Activated CD8-positive, alpha-beta T cell treated with anti-CD3 and anti-CD28 coated beads for 36 hours (primary cell): ENCODE results near the gene DAPL1. TPM values are rescaled to one million over a fixed set of nuclear protein-coding genes. Genes with fewer than 3 reads are reported as not detected.
A peak's percentile ranks its signal among the peaks of the same experiment; 100 is the strongest.

ENCODE experiments used
- ATAC-seq: fragments of 200-7000 bp; cut with Tn5 transposase; one replicate; pipeline ENCODE4 v1.10.0; 2021; ENCODE audit warnings: mild to moderate bottlenecking, moderate library complexity
- CTCF ChIA-PET: fragments of 350-600 bp; sonication (Branson Sonifier 250); formaldehyde crosslinking; loops from one replicate; lab custom pipeline; 2021; ENCODE audit warnings: antibody characterized with exemption; lab: Charles Lee
- POLR2A ChIA-PET: fragments of 350-600 bp; sonication (Branson Sonifier 250); formaldehyde crosslinking; loops from one replicate; lab custom pipeline; 2021; ENCODE audit warnings: antibody characterized with exemption; lab: Charles Lee
- DNase-seq: peaks from one replicate; pipeline ENCODE4 v3.0.0-alpha.2; 2020
- H3K27ac Mint-ChIP-seq: one replicate; pipeline ENCODE4 v1.8.0; 2021; ENCODE audit warnings: mild to moderate bottlenecking, mixed read lengths
- H3K27me3 Mint-ChIP-seq: one replicate; pipeline ENCODE4 v1.8.0; 2021; ENCODE audit warnings: mixed read lengths
- H3K36me3 Mint-ChIP-seq: one replicate; pipeline ENCODE4 v1.8.0; 2021; ENCODE audit warnings: low read depth, mixed read lengths
- H3K4me1 Mint-ChIP-seq: one replicate; pipeline ENCODE4 v1.8.0; 2021; ENCODE audit warnings: low read depth, mixed read lengths
- H3K4me3 Mint-ChIP-seq: one replicate; pipeline ENCODE4 v1.8.0; 2021; ENCODE audit warnings: mild to moderate bottlenecking, moderate library complexity, mixed read lengths
- H3K9me3 Mint-ChIP-seq: one replicate; pipeline ENCODE4 v1.8.0; 2021; ENCODE audit warnings: mixed read lengths
- CTCF ChIP-seq: fragments of 200-600 bp; IDR thresholded peaks from one replicate; pipeline ENCODE4 v1.8.0; 2022; ENCODE audit warnings: antibody characterized with exemption, mild to moderate bottlenecking
- intact Hi-C: fragments of 100-400 bp; cut with micrococcal nuclease; formaldehyde crosslinking; loops from one replicate; pipeline ENCODE4 v1.10.0; 2022
- total RNA-seq, 2 experiments: library from RNA; stranded (reverse); gene quantifications; one replicate each; pipeline ENCODE4 v1.2.3, GENCODE V29; 2021

Gene DAPL1
- total RNA-seq, 2 experiments from 2014 or later, result not detected

- no peak for ATAC-seq
- ChIA-PET CTCF (interaction anchor here (1.2 to 3.9 kb wide), 2 partner anchors 12 to 749 kb away, joined by 3 to 51 read pairs; no protein-coding TSS in a partner anchor), POLR2A (no interaction called here)
- peaks cover 2% of the 10 kb centered on the region for H3K4me1 Mint-ChIP-seq
- peaks cover 12% of the 10 kb centered on the region for H3K27me3 Mint-ChIP-seq
- H3K9me3 Mint-ChIP-seq, result no peaks in the 10 kb centered on the region
- intact Hi-C loops, result no loop called here
- no peak for DNase-seq
- H3K27ac Mint-ChIP-seq, result no peak overlapping the region
- no peak overlapping the region for H3K4me3 Mint-ChIP-seq
- TF ChIP-seq CTCF, result no peak
- no peaks in the 10 kb centered on the region for H3K36me3 Mint-ChIP-seq
These were observed 38.8 kb upstream of the DAPL1 start for GRCh38 chr2:158756331-158756730.

GRCh38 chr2:158756976-158757375 is 38.1 kb upstream of the DAPL1 start:
- peak; percentile 13 for DNase-seq
- ChIA-PET POLR2A (no interaction called here), CTCF (no interaction called here)
- H3K9me3 Mint-ChIP-seq, result no peaks in the 10 kb centered on the region
- no peak for ATAC-seq
- no peak for TF ChIP-seq CTCF
- no peak overlapping the region for H3K27ac Mint-ChIP-seq
- no peak overlapping the region for H3K4me3 Mint-ChIP-seq
- intact Hi-C loops, result no loop called here
- peaks cover 2% of the 10 kb centered on the region for H3K4me1 Mint-ChIP-seq
- H3K27me3 Mint-ChIP-seq, result peaks cover 11% of the 10 kb centered on the region
- no peaks in the 10 kb centered on the region for H3K36me3 Mint-ChIP-seq

- POLR2A ChIA-PET, result no interaction called here
- no peak for DNase-seq
- Mint-ChIP-seq H3K36me3 (no peaks in the 10 kb centered on the region), H3K4me3 (no peak overlapping the region), H3K27ac (no peak overlapping the region), H3K27me3 (no peaks in the 10 kb centered on the region), H3K4me1 (no peaks in the 10 kb centered on the region), H3K9me3 (no peaks in the 10 kb centered on the region)
- no peak for ATAC-seq
- TF ChIP-seq CTCF, result no peak
- CTCF ChIA-PET, result interaction anchor here (0.6 to 2.4 kb wide), 3 partner anchors 8 to 865 kb away, joined by 3 to 7 read pairs (median 3); no protein-coding TSS in a partner anchor
- intact Hi-C loops, result no loop called here
These were observed 34.2 kb upstream of the DAPL1 start for GRCh38 chr2:158760887-158761286.

- no peak overlapping the region for H3K4me3 Mint-ChIP-seq
These were observed 33.5 kb upstream of the DAPL1 start for GRCh38 chr2:158761621-158762020.

More at GRCh38 chr2:158761621-158762020, 33.5 kb upstream of the DAPL1 start:
- no peak for TF ChIP-seq CTCF
- Mint-ChIP-seq H3K36me3 (no peaks in the 10 kb centered on the region), H3K27ac (no peak overlapping the region), H3K4me1 (no peaks in the 10 kb centered on the region), H3K9me3 (no peaks in the 10 kb centered on the region), H3K27me3 (no peaks in the 10 kb centered on the region)
- ChIA-PET CTCF (interaction anchor here (0.6 to 2.4 kb wide), 4 partner anchors 9 to 866 kb away, joined by 3 to 7 read pairs (median 4); no protein-coding TSS in a partner anchor), POLR2A (no interaction called here)
- no peak for ATAC-seq
- intact Hi-C loops, result no loop called here
- no peak for DNase-seq
